ENCODE data around the gene PIP5KL1. TPM values are rescaled to one million over a fixed set of nuclear protein-coding genes. Genes with fewer than 3 reads are reported as not detected.

The PIP5KL1 gene
- total RNA-seq, 1 donor from 2014 or later = 4.3 TPM

DNA sequence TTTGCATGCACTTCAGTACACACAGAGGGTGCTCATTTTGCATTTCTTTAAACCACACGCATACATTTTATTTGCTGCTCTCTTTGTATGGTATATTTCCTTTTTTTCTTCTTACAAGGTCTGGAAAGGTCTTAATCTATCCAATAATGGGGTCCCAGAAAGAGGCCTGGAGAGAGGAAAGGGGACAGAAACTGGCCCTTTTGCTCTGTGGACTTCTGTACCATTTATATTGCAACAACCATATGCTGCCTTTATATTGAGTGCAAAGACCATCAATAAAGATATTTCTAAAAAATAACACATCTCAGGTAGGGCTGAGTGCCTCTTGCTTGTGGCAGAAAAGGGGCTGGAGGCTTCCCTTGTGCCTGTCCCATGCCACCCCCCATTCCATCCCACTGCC, 22.6 kb upstream of the PIP5KL1 start:
- Mint-ChIP-seq H3K9me3 (ENCODE audit: low read depth) (no peaks in the 10 kb centered on the region), H3K27me3 (ENCODE audit: low read depth) (no peaks in the 10 kb centered on the region), H3K4me1 (ENCODE audit: low read depth) (peaks cover 41% of the 10 kb centered on the region), H3K36me3 (ENCODE audit: low read depth) (peaks cover 3% of the 10 kb centered on the region), H3K27ac (ENCODE audit: unreplicated experiment) (peak overlapping the region; percentile 12), H3K4me3 (ENCODE audit: unreplicated experiment) (no peak overlapping the region)
- TF ChIP-seq, protein P1, sequence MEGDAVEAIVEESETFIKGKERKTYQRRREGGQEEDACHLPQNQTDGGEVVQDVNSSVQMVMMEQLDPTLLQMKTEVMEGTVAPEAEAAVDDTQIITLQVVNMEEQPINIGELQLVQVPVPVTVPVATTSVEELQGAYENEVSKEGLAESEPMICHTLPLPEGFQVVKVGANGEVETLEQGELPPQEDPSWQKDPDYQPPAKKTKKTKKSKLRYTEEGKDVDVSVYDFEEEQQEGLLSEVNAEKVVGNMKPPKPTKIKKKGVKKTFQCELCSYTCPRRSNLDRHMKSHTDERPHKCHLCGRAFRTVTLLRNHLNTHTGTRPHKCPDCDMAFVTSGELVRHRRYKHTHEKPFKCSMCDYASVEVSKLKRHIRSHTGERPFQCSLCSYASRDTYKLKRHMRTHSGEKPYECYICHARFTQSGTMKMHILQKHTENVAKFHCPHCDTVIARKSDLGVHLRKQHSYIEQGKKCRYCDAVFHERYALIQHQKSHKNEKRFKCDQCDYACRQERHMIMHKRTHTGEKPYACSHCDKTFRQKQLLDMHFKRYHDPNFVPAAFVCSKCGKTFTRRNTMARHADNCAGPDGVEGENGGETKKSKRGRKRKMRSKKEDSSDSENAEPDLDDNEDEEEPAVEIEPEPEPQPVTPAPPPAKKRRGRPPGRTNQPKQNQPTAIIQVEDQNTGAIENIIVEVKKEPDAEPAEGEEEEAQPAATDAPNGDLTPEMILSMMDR (IDR thresholded peaks at IDR 0.05) = no peak
- no peak for DNase-seq (ENCODE audit: low spot score)

DNA sequence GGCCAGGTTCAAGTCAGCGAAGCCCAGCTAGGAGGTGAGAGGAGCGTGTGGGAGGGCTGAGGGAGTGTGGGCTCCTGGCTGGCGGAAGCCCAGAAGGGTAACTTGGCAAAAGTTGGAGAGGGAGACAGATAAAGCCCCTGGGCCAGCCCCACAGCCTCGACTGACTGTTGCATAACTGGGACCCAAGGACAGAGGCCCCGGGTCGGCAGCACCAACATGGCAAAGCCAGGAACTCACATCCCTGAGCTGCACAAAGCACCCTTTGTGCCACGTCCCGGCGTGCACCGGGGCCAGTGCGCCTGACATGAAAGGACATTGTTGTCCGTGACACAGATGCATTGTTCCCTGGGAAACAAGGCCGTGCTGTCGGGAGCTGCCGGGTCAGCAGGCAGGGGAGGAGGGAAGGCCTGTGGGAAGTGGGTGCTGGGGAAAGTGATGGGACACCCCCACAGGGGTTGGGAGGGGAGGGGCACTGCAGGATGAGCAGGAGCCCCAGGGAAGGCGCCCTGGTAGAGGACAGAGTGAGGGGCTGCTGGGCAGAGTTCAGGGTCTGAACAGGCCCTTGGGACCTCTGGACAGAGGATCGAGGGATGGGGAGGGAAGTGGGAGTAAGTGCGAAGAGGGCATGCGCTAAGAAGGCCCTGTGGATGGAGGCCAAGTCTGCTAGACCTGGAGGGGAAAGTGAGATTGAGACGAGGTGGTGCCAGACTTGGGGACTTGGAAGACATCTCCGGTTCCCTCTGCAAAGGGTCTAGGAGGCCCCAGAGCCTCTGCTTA, 20.1 kb upstream of the PIP5KL1 start:
- DNase-seq (ENCODE audit: low spot score) = no peak
- TF ChIP-seq, protein P1 (IDR thresholded peaks at IDR 0.05) = no peak
- H3K36me3 Mint-ChIP-seq (ENCODE audit: low read depth) = peaks cover 3% of the 10 kb centered on the region
- H3K4me3 Mint-ChIP-seq (ENCODE audit: unreplicated experiment) = no peak overlapping the region
- H3K9me3 Mint-ChIP-seq (ENCODE audit: low read depth) = no peaks in the 10 kb centered on the region
- no peaks in the 10 kb centered on the region for H3K27me3 Mint-ChIP-seq (ENCODE audit: low read depth)
- H3K4me1 Mint-ChIP-seq (ENCODE audit: low read depth) = peaks cover 37% of the 10 kb centered on the region
- no peak overlapping the region for H3K27ac Mint-ChIP-seq (ENCODE audit: unreplicated experiment)

DNA sequence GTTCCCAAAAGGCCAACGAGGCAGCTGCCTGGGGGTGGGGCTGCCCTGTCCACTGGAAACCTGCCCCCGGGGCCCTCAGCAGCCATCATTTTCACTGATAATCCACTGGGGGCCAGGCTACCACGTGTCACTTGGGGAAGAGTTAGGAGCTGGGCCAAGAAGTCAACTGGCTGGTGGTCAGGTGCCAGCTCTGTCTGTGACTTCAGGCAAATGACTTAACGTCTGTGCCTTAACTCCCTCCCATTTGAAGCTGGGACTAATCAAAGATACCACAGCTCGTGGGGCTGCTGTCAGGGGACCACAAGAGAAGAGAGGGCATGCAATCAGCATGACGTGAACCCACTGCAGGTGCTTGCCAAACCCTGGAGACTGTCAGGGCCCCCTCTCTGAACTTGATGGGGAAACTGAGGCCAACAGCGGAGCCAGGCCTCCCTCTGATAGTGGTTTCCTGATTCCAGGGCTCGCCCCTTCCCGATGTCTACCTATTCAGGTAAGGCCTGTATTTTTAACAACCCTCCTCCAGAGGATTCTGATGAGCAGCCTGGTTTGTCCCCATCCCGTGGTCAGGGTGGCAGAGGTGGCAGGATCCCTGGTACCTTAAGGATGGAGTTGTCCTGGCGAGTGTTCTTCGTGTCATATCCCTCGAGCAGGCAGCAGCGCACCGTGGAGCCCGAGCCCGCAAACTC, 19.4 kb upstream of the PIP5KL1 start:
- Mint-ChIP-seq H3K4me1 (ENCODE audit: low read depth) (peaks cover 30% of the 10 kb centered on the region), H3K27me3 (ENCODE audit: low read depth) (no peaks in the 10 kb centered on the region), H3K4me3 (ENCODE audit: unreplicated experiment) (no peak overlapping the region), H3K27ac (ENCODE audit: unreplicated experiment) (peak overlapping the region; percentile 51), H3K36me3 (ENCODE audit: low read depth) (peaks cover 4% of the 10 kb centered on the region), H3K9me3 (ENCODE audit: low read depth) (no peaks in the 10 kb centered on the region)
- TF ChIP-seq, protein P1 (IDR thresholded peaks at IDR 0.05) = no peak
- DNase-seq (ENCODE audit: low spot score) = no peak

DNA sequence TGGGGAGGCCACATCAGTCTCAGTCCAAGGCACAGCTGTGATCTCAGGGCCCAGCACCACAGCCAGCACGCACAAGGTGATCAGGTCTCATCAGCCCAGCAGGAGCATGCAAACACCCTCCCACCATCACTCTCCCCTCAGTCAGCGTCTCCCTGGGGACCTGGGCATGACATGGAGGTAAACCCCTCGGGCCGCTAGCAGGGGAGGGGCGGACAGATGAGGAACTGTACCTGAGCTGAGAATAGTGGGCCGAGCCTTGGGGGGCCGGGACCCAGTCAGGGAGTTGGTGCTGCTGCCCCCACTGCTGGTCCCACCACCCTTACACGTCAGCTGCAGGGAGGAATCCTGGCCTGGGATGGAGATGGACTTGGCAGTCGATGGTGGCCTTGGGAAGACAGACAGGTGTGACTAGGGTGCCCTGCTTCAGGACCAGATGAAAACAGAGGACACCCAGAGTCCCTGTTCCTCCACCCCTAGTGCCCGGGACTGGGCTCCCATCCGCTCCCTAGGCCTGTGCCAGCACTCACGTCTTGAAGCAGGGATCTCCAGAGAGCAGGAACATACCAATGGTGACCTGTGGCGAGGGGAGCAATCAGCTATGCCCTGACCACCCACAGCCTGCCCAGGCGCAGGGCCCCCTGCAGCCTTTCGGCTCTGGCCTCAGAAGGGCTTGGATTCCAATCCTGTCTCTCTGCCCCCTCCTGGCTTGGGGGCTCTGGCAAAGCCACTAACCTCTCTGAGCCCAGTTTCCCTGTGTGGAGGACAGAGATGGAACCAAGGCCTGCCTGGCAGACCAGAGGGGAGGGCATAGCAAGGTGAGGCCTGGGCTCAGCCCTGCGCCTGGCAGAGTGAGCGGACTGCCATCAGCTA, 17.5 kb upstream of the PIP5KL1 start:
- Mint-ChIP-seq H3K4me1 (ENCODE audit: low read depth) (peaks cover 28% of the 10 kb centered on the region), H3K4me3 (ENCODE audit: unreplicated experiment) (no peak overlapping the region), H3K27ac (ENCODE audit: unreplicated experiment) (no peak overlapping the region), H3K27me3 (ENCODE audit: low read depth) (no peaks in the 10 kb centered on the region), H3K9me3 (ENCODE audit: low read depth) (no peaks in the 10 kb centered on the region), H3K36me3 (ENCODE audit: low read depth) (peaks cover 11% of the 10 kb centered on the region)
- DNase-seq (ENCODE audit: low spot score) = no peak
- TF ChIP-seq, protein P1 (IDR thresholded peaks at IDR 0.05) = no peak

DNA sequence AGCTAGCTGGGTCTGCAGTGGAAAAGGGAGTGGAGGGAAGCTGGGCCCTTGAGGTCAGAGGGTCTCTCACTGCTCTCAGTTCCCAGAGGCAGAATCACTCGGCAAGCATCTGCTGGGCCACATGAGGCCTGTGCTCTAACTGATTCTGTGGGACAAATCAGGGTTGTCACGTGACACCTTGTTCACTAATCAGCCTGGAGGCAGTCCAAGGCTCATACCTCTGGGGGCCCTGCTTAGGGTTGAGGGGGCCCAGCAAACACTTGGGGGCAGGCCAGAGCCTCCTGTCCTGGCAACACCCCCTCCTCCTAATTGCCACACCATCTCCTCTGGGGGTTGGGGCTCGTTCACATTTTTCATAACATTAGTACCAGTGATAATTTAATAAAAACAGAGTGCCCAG, 16.2 kb upstream of the PIP5KL1 start:
- Mint-ChIP-seq H3K27ac (ENCODE audit: unreplicated experiment) (no peak overlapping the region), H3K9me3 (ENCODE audit: low read depth) (no peaks in the 10 kb centered on the region), H3K36me3 (ENCODE audit: low read depth) (peaks cover 18% of the 10 kb centered on the region), H3K4me1 (ENCODE audit: low read depth) (peaks cover 25% of the 10 kb centered on the region), H3K27me3 (ENCODE audit: low read depth) (no peaks in the 10 kb centered on the region), H3K4me3 (ENCODE audit: unreplicated experiment) (no peak overlapping the region)
- DNase-seq (ENCODE audit: low spot score) = no peak
- TF ChIP-seq, protein P1 (IDR thresholded peaks at IDR 0.05) = no peak
